GM19035 (cell line): ENCODE results near the gene PI16.

ENCODE experiments used
- ATAC-seq: cut with Tn5 transposase; IDR thresholded peaks from one replicate; pipeline ENCODE4 v1.9.1; 2021; ENCODE audit not compliant: unreplicated experiment

Gene PI16

GRCh38 chr6:36955671-36956445 is 1.3 kb downstream of the PI16 start:
- ATAC-seq, result no peak

DNA sequence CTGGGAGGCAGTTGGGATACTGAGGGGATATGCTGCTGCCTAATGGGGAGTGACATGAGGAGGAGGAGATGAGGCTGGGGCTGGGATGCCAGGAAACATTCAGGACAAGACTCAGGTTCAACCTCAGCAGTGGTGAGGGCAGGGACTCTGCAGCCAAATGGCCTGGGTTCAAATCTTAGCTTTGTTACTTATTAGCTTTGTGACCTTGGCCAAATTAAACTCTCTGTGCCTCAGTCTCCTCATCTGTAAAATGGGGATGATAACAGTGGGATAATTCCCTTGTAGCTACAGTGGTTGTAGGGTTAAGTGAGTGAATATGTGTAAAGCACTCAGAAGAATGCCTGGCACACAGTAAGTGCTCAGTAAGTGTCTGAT is 1.9 kb downstream of the PI16 start:
- ATAC-seq, result no peak

DNA sequence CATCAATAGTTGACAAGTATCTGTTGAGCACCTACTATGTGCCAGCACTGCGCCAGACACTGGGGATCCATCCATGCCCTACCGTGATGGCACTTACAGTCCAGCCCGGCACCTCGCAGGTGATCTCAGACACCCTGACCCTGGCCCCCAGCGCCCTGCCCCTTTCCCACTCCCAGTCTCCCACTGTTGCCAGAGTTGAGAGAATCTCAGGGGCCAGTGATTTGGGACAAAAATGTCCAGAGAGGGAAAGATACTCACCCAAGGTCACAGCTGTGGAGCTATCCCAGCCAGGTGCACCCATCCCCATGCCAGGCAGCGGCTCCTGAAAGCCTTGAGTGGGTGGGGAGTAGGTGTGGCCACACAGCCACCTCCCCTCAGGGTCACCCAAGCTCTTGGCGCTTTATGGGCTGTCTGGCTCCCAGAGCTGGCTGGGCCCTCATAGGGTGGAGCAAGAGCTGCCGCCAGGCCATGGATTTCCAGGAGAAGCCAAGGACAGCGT is 3.3 kb downstream of the PI16 start:
- no peak for ATAC-seq

- no peak for ATAC-seq
Observed at GRCh38 chr6:36958775-36959554, 4.4 kb downstream of the PI16 start.

DNA sequence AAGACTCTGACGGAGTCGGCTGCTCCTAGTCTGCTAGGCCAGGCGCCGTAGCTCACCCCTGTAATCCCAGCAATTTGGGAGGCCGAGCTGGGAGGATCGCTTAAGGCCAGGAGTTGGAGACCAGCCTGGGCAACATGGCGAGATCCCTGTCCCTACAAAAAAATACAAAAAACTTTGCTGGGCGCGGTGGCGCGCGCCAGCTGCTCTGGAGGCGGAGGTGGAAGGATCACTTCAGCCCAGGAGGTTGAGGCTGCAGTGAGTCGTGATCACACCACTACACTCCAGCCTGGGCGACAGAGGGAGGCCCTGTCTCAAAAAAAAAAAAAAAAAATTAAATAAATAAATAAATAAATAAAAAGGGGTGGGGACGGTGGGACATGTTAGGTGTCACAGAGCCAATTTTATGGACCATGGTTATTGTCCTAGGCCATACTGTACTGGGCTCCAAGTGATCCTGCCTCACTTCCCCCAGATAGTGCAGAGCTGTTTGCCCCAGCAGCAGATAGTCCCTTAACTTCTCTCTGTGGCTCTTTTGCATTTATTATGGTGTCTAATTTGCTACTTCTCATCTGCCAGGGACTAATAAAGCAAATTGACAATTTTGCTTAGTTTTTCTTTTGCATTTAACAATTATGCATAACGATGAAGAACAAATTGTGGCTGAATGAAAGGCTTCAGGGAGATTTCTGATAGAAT is 5.2 kb downstream of the PI16 start:
- no peak for ATAC-seq

DNA sequence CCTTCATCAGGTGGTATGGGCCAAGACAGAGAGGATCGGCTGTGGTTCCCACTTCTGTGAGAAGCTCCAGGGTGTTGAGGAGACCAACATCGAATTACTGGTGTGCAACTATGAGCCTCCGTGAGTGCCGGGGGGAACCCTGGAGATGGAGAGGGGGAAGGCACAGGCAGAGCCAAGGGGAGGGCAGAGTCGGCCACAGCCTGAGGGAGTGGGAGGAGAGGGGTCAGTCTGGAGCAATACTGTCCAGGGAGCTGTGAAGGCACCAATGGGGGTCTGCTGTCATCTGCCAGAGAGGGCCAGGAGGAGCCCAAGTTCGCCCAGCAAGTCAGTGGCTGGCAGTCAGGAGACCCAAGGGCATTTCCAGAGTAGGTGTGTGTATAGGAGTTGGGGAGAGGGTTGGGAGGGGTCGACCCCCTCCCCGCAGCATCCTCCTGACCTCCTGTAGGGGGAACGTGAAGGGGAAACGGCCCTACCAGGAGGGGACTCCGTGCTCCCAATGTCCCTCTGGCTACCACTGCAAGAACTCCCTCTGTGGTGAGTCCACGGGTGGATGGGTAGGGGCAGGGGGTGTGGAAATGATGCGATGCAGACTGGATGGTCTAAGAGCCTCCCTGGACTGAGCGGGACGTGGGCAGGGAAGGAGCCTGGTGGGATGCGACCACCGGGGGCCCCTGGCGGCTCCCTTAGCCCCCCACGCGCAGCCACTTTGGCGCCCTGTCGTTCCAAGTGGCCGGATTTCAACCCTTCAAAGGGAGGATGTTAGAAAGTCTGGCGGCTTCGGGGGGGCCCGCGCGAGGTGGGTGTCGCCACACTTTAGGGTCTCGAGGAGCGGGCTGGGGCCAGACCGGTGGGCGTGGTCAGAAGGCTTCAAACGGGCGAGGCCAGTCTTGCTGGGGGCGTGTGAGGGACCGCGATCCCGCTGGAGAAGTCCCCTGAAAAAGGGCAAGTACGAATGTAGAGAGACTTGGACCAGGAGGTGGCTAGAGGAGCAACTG is 7.2 kb downstream of the PI16 start:
- ATAC-seq, result no peak

GRCh38 chr6:36962874-36963273 is 8.3 kb downstream of the PI16 start:
- no peak for ATAC-seq

- no peak for ATAC-seq
Observed at GRCh38 chr6:36963451-36964290, 9.1 kb downstream of the PI16 start.

DNA sequence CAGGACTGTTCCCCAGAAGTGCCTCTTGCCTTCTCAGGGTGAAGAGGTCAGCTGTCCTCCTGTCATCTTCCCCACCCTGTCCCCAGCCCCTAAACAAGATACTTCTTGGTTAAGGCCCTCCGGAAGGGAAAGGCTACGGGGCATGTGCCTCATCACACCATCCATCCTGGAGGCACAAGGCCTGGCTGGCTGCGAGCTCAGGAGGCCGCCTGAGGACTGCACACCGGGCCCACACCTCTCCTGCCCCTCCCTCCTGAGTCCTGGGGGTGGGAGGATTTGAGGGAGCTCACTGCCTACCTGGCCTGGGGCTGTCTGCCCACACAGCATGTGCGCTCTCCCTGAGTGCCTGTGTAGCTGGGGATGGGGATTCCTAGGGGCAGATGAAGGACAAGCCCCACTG is 9.8 kb downstream of the PI16 start:
- no peak for ATAC-seq

DNA sequence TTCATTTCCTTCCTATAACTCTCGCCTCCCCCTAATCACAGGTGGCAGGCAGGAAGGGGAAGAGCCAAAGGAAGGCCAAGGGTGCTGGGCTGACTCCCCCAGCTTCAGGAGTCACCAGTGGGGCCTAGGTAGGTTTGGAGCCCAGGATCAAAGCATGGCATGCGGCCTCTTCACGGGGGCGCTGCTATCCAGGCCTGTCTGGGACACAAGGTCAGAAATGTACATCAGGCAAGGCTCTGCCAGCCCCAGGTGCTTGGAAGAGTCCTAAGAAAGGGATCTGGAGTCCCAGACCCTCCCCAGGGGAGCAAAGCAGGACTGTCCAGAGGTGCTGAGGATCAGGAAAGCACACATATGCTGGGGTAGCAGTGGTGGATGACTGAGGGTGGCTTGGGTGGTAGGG is 10.4 kb downstream of the PI16 start:
- ATAC-seq, result no peak

- no peak for ATAC-seq
Observed at GRCh38 chr6:36967301-36967700, 12.8 kb downstream of the PI16 start.

GRCh38 chr6:36967757-36968156 is 13.2 kb downstream of the PI16 start:
- ATAC-seq, result no peak

DNA sequence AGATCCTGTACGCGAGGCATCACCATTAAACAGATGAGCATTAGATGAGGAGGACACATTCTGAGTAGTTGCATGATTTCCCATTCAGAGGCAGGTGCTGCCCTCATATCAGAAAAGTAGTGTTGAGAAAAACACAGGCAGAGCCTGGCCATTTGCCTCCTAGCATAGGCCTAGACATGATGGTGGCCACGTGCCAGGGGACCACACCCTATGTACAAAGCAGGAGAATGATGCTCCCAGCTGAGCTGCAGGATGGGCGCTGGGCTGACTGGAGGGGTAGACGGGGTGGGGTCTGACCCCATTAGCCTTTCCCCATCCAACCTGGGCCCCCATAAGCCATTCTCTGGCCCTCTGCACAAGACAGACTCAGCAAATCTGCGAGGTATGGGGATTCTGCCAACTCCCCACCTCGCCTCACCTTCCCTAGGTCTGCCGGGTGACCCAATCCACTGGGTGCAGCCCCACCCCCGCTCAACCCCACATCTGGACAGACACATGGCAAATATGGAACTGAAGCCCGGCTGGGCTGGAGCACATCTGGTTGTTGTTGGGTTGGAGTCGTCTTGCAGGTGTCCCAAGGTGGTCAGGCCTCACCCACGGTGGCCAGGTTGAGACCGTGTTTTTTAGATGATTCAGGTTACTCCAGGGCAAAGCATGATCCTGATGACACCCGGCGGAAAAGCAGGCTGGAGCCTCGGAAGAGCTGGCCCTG is 13.9 kb downstream of the PI16 start:
- no peak for ATAC-seq

GRCh38 chr6:36969240-36969691 is 14.7 kb downstream of the PI16 start:
- no peak for ATAC-seq

GRCh38 chr6:36969988-36970891 is 15.7 kb downstream of the PI16 start:
- ATAC-seq, result no peak

- no peak for ATAC-seq
Observed at GRCh38 chr6:36970892-36971842, 16.6 kb downstream of the PI16 start.
